Measurements from ENCODE around the gene THPO.

Gene THPO

GRCh38 chr3:184373422-184373821, 4.6 kb downstream of the THPO start:
- no peak overlapping the region for H3K4me2 ChIP-seq (ENCODE audit: low read length)
- no peaks in the 10 kb centered on the region for H4K20me1 ChIP-seq (ENCODE audit: control insufficient read depth, insufficient read depth, low read depth, low read length)
- H3K27ac ChIP-seq (ENCODE audit: low read depth, low read length) = no peak overlapping the region
- H3K9me3 ChIP-seq (ENCODE audit: control insufficient read depth, insufficient read depth, low read length) = no peaks in the 10 kb centered on the region
- TF ChIP-seq EZH2phosphoT487 (IDR thresholded peaks at IDR 0.05; ENCODE audit: borderline replicate concordance, low read length) (no peak), CTCF (IDR thresholded peaks at IDR 0.05; ENCODE audit: low read depth, low read length, poor library complexity, severe bottlenecking) (no peak)
- no peaks in the 10 kb centered on the region for H3K79me2 ChIP-seq (ENCODE audit: control insufficient read depth, low read length)
- H3K27me3 ChIP-seq (ENCODE audit: control insufficient read depth, low read length) = peaks cover 22% of the 10 kb centered on the region
- peaks cover 13% of the 10 kb centered on the region for H3K36me3 ChIP-seq (ENCODE audit: control insufficient read depth, low read length)
- H3K4me3 ChIP-seq (ENCODE audit: low read length) = no peak overlapping the region
- peaks cover 11% of the 10 kb centered on the region; the same call in 1 of the 2 replicates for H3F3A ChIP-seq (ENCODE audit: control insufficient read depth, insufficient read depth)
- H3K9me2 ChIP-seq (replicated peaks; ENCODE audit: control insufficient read depth, low read length) = no peaks in the 10 kb centered on the region
- H3K4me1 ChIP-seq (ENCODE audit: control insufficient read depth, low read length) = peaks cover 6% of the 10 kb centered on the region; the same call in 1 of the 2 replicates

- H3K27me3 ChIP-seq (ENCODE audit: control insufficient read depth, low read length) = peaks cover 17% of the 10 kb centered on the region
- H3K9me2 ChIP-seq (replicated peaks; ENCODE audit: control insufficient read depth, low read length) = no peaks in the 10 kb centered on the region
- H3K79me2 ChIP-seq (ENCODE audit: control insufficient read depth, low read length) = no peaks in the 10 kb centered on the region
- H3K27ac ChIP-seq (ENCODE audit: low read depth, low read length) = no peak overlapping the region
- H3K36me3 ChIP-seq (ENCODE audit: control insufficient read depth, low read length) = peaks cover 18% of the 10 kb centered on the region
- peaks cover 6% of the 10 kb centered on the region; the same call in 1 of the 2 replicates for H3K4me1 ChIP-seq (ENCODE audit: control insufficient read depth, low read length)
- no peak overlapping the region for H3K4me3 ChIP-seq (ENCODE audit: low read length)
- TF ChIP-seq EZH2phosphoT487 (IDR thresholded peaks at IDR 0.05; ENCODE audit: borderline replicate concordance, low read length) (no peak), CTCF (IDR thresholded peaks at IDR 0.05; ENCODE audit: low read depth, low read length, poor library complexity, severe bottlenecking) (no peak)
- no peak overlapping the region for H3K4me2 ChIP-seq (ENCODE audit: low read length)
- no peaks in the 10 kb centered on the region for H3K9me3 ChIP-seq (ENCODE audit: control insufficient read depth, insufficient read depth, low read length)
- H3F3A ChIP-seq (ENCODE audit: control insufficient read depth, insufficient read depth) = peaks cover 14% of the 10 kb centered on the region; the same call in 1 of the 2 replicates
- no peaks in the 10 kb centered on the region for H4K20me1 ChIP-seq (ENCODE audit: control insufficient read depth, insufficient read depth, low read depth, low read length)
Observed at GRCh38 chr3:184372911-184373310, 5.1 kb downstream of the THPO start.

- no peak overlapping the region for H3K27ac ChIP-seq (ENCODE audit: low read depth, low read length)
- H3K9me2 ChIP-seq (replicated peaks; ENCODE audit: control insufficient read depth, low read length) = no peaks in the 10 kb centered on the region
- peaks cover 17% of the 10 kb centered on the region; the same call in 1 of the 2 replicates for H3F3A ChIP-seq (ENCODE audit: control insufficient read depth, insufficient read depth)
- H3K36me3 ChIP-seq (ENCODE audit: control insufficient read depth, low read length) = peaks cover 22% of the 10 kb centered on the region
- H4K20me1 ChIP-seq (ENCODE audit: control insufficient read depth, insufficient read depth, low read depth, low read length) = no peaks in the 10 kb centered on the region; the same call in 1 of the 2 replicates
- no peak overlapping the region for H3K4me3 ChIP-seq (ENCODE audit: low read length)
- peaks cover 1% of the 10 kb centered on the region; the same call in 1 of the 2 replicates for H3K4me1 ChIP-seq (ENCODE audit: control insufficient read depth, low read length)
- no peaks in the 10 kb centered on the region for H3K79me2 ChIP-seq (ENCODE audit: control insufficient read depth, low read length)
- peaks cover 12% of the 10 kb centered on the region for H3K27me3 ChIP-seq (ENCODE audit: control insufficient read depth, low read length)
- no peak overlapping the region for H3K4me2 ChIP-seq (ENCODE audit: low read length)
- H3K9me3 ChIP-seq (ENCODE audit: control insufficient read depth, insufficient read depth, low read length) = no peaks in the 10 kb centered on the region
- TF ChIP-seq CTCF (IDR thresholded peaks at IDR 0.05; ENCODE audit: low read depth, low read length, poor library complexity, severe bottlenecking) = no peak
- no peak for TF ChIP-seq EZH2phosphoT487 (IDR thresholded peaks at IDR 0.05; ENCODE audit: borderline replicate concordance, low read length)
Observed at GRCh38 chr3:184372296-184372821, 5.6 kb downstream of the THPO start.

All from DOHH2 (cell line).